Activated CD8-positive, alpha-beta T cell treated with anti-CD3 and anti-CD28 coated beads, Interleukin-2, amount 10 ng/mL, durations not matched to agents 7 days and 5 days (primary cell): Measurements from ENCODE around the gene PTPRK. TPM values are rescaled to one million over a fixed set of nuclear protein-coding genes. Genes with fewer than 3 reads are reported as not detected.

Experiments used
- ATAC-seq: fragments of 150-1000 bp; cut with Tn5 transposase; one replicate; pipeline ENCODE4 v1.10.0; 2021; ENCODE audit warnings: moderate library complexity
- CTCF ChIA-PET: fragments of 350-600 bp; sonication (Branson Sonifier 250); formaldehyde crosslinking; loops from one replicate; lab custom pipeline; 2021; ENCODE audit warnings: antibody characterized with exemption; lab: Charles Lee
- POLR2A ChIA-PET: fragments of 350-600 bp; sonication (Branson Sonifier 250); formaldehyde crosslinking; loops from one replicate; lab custom pipeline; 2021; ENCODE audit warnings: antibody characterized with exemption; lab: Charles Lee
- DNase-seq: peaks from one replicate; pipeline ENCODE4 v3.0.0-alpha.2; 2020
- H3K27ac Mint-ChIP-seq: one replicate; pipeline ENCODE4 v1.8.0; 2021; ENCODE audit warnings: mild to moderate bottlenecking, mixed read lengths
- H3K27me3 Mint-ChIP-seq: one replicate; pipeline ENCODE4 v1.8.0; 2021; ENCODE audit warnings: low read depth, mixed read lengths
- H3K36me3 Mint-ChIP-seq: one replicate; pipeline ENCODE4 v1.8.0; 2021; ENCODE audit warnings: low read depth, mixed read lengths
- H3K4me1 Mint-ChIP-seq: one replicate; pipeline ENCODE4 v1.8.0; 2021; ENCODE audit warnings: low read depth, mixed read lengths
- H3K4me3 Mint-ChIP-seq: one replicate; pipeline ENCODE4 v1.8.0; 2021; ENCODE audit warnings: mild to moderate bottlenecking, mixed read lengths
- H3K9me3 Mint-ChIP-seq: one replicate; pipeline ENCODE4 v1.8.0; 2022; ENCODE audit warnings: mixed read lengths; ENCODE audit not compliant: insufficient read depth
- total RNA-seq, 2 experiments: library from RNA; stranded (reverse); gene quantifications; one replicate each; pipeline ENCODE4 v1.2.3, GENCODE V29; 2021

The PTPRK gene
- total RNA-seq, 2 experiments from 2014 or later, result 3.1 to 3.6 TPM

DNA sequence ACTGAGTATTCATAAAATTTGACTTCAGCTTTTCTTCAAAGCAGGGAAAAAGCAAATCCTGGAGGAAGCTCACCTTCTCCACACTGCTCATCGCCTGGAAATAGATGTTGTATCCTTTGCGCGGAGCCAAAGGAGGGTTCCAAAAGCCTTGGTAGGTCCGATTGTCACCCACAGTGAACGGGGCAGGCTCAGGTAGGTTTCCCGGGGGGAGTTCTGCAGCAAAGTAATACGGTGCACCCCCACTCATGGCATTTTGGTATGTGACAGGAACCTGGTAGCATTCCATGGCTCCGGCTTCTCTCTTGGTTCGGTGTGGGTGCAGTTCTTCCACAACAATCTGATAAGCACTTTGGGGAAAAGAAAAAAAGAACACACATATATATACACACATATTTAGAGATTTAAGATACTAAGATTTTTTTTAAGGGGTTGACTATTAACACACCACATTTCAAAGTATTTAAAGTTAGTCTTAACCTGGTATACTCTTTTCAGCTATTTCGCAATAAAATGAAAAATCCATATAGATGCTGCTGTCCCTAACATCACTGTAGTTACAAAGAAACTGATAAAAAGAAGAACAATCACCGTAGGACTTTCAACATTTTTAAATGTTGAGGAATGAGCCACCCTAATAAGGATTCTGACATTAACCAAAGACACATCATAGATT is 452.8 kb downstream of the PTPRK start:
- Mint-ChIP-seq H3K4me3 (no peak overlapping the region), H3K36me3 (peaks cover 4% of the 10 kb centered on the region), H3K9me3 (no peaks in the 10 kb centered on the region), H3K27ac (no peak overlapping the region), H3K4me1 (no peaks in the 10 kb centered on the region), H3K27me3 (no peaks in the 10 kb centered on the region)
- no peak for ATAC-seq
- ChIA-PET POLR2A (no interaction called here), CTCF (no interaction called here)
- DNase-seq, result no peak

DNA sequence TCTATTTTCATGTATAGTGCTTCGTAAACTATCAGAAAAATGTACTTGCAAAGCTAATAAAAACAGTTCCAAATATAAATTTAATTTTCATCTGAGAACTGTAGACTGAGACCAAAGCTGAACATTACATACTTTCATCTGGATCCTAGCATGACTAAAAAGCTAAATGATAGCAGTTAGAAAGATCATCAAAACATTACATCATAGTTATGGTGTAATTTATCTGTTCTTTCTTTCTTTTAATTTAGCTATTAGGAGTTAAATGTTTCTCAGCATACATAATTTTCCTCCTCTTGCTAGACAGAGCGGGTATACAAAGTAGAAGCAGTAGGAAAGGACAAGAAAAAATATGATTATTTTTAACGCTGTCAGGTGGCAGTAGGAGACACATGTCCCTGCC is 455.3 kb downstream of the PTPRK start:
- no peaks in the 10 kb centered on the region for H3K9me3 Mint-ChIP-seq
- CTCF ChIA-PET, result no interaction called here
- H3K27me3 Mint-ChIP-seq, result no peaks in the 10 kb centered on the region
- no peak for ATAC-seq
- no peak overlapping the region for H3K27ac Mint-ChIP-seq
- POLR2A ChIA-PET, result no interaction called here
- DNase-seq, result no peak
- H3K36me3 Mint-ChIP-seq, result peaks cover 5% of the 10 kb centered on the region
- H3K4me3 Mint-ChIP-seq, result no peak overlapping the region
- no peaks in the 10 kb centered on the region for H3K4me1 Mint-ChIP-seq

DNA sequence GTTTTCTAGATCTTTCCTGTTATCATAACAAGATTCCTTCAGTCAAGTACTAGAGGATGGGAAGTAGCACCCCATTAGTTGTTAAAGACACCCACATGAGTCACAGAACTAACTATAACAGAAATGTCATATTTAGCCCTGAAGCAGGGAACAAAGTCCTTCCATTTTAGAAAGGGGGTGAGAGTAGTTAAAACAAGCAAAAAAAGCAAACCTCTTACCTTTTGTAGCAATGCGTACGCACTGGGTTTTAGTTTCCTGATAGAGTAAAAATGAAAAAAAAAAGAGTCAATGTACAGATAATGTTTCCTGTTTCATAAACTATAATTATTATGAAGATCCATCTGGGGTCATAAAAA is 455.9 kb downstream of the PTPRK start:
- no peak for DNase-seq
- H3K36me3 Mint-ChIP-seq, result peaks cover 7% of the 10 kb centered on the region
- H3K4me3 Mint-ChIP-seq, result no peak overlapping the region
- no peaks in the 10 kb centered on the region for H3K4me1 Mint-ChIP-seq
- POLR2A ChIA-PET, result no interaction called here
- H3K9me3 Mint-ChIP-seq, result no peaks in the 10 kb centered on the region
- CTCF ChIA-PET, result no interaction called here
- no peak for ATAC-seq
- no peaks in the 10 kb centered on the region for H3K27me3 Mint-ChIP-seq
- H3K27ac Mint-ChIP-seq, result no peak overlapping the region

DNA sequence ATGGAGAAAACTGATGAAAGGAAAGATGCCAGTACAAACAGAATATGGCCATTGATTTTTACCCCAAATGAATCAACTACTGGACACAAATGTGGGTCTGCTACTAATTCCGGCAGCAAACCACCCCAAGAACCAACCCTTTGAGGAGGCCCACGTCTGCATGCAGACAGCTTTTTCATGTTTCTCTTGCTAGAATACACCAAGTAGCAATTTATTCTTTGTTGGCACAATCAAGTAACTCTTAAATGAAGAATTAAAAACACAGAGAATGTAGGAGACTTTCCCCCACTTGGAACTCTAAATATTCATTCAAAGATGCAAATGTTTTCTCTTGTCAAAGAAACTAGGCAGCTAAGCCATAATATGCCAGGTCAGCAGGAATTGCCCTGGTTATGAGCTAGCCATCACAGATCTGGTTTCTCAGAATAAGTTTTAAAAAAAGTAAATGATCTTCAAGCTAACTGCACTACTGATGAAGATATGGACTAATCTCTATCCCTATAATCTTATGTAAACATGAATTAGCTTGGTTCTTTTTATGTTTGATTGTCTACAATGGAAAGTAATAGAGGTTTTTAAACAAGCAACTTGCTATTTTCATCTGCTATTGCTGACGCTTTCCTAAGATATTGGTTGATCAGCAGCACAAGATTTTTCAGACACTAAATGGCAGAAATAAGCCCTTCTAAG is 456.4 kb downstream of the PTPRK start:
- DNase-seq, result no peak
- CTCF ChIA-PET, result interaction anchor here (1.2 kb wide), 1 partner anchor 11 kb away, joined by 3 read pairs; no protein-coding TSS in a partner anchor
- H3K4me3 Mint-ChIP-seq, result no peak overlapping the region
- H3K9me3 Mint-ChIP-seq, result no peaks in the 10 kb centered on the region
- POLR2A ChIA-PET, result no interaction called here
- H3K36me3 Mint-ChIP-seq, result peaks cover 8% of the 10 kb centered on the region
- no peaks in the 10 kb centered on the region for H3K27me3 Mint-ChIP-seq
- H3K4me1 Mint-ChIP-seq, result no peaks in the 10 kb centered on the region
- ATAC-seq, result no peak
- no peak overlapping the region for H3K27ac Mint-ChIP-seq

DNA sequence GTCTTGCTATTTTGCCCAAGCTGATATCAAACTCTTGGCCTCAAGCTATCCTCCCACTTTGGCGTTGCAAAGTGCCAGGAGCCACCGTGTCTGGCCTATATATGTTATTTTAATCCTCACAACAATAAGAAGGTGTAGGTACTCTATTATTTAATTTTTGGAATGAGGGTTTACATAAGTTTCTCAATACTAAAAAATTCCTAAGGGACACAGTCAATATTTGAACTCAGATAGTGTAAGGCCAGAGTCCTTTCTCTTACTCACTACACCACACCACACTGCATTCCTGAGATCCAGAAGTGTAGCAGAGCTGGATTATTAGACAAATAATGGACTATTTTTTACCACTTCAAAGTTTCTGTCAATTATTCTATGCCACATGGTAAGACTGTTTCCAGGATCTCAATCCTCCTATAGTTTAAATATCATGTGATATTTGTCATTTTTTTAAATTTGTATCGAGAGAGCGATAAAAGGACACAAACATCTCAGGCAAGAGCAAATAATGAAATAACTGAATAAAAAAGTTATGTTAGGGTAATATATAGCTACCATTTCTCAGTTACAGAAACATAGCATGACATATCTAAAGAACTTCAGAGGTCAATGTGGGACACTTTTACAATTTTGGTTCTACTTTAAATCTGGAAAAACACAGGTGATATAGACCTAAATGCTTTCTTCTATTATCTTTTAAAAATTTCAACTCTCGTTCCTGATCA is 457.4 kb downstream of the PTPRK start:
- Mint-ChIP-seq H3K4me1 (no peaks in the 10 kb centered on the region), H3K4me3 (no peak overlapping the region), H3K36me3 (peaks cover 8% of the 10 kb centered on the region), H3K27me3 (no peaks in the 10 kb centered on the region), H3K27ac (no peak overlapping the region), H3K9me3 (no peaks in the 10 kb centered on the region)
- no peak for DNase-seq
- ChIA-PET POLR2A (no interaction called here), CTCF (interaction anchor here (1.2 kb wide), 1 partner anchor 10 kb away, joined by 3 read pairs; no protein-coding TSS in a partner anchor)
- ATAC-seq, result no peak

GRCh38 chr6:128057946-128058345 is 462.5 kb downstream of the PTPRK start:
- POLR2A ChIA-PET, result no interaction called here
- peaks cover 12% of the 10 kb centered on the region for H3K36me3 Mint-ChIP-seq
- H3K4me1 Mint-ChIP-seq, result no peaks in the 10 kb centered on the region
- H3K4me3 Mint-ChIP-seq, result no peak overlapping the region
- H3K9me3 Mint-ChIP-seq, result no peaks in the 10 kb centered on the region
- no peaks in the 10 kb centered on the region for H3K27me3 Mint-ChIP-seq
- ATAC-seq (no peak), DNase-seq (no peak)
- H3K27ac Mint-ChIP-seq, result no peak overlapping the region
- CTCF ChIA-PET, result no interaction called here

- no peak for ATAC-seq
- H3K36me3 Mint-ChIP-seq, result peaks cover 12% of the 10 kb centered on the region
- H3K4me3 Mint-ChIP-seq, result no peak overlapping the region
- DNase-seq, result no peak
- H3K27ac Mint-ChIP-seq, result no peak overlapping the region
- ChIA-PET CTCF (no interaction called here), POLR2A (no interaction called here)
- H3K27me3 Mint-ChIP-seq, result no peaks in the 10 kb centered on the region
- H3K9me3 Mint-ChIP-seq, result no peaks in the 10 kb centered on the region
- H3K4me1 Mint-ChIP-seq, result no peaks in the 10 kb centered on the region
Observed at GRCh38 chr6:128057541-128057940, 462.9 kb downstream of the PTPRK start.

DNA sequence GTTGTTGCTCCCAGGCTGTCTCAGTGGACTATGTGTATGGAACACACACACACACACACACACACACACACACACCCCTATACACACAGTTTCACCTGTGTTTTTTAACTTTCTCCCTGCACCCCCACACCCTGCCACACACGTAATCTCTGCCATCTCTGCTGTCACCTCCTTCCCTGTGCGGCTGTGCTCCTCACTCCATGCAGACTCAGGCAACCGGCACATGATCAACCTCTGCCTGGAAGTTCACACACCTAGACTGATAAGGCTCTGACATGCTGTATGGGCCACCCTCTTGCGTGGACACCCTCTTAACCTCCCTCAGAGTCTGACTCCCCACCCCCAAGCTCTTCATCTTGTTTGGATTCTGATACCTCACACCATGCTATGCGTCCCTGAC is 467.3 kb downstream of the PTPRK start:
- Mint-ChIP-seq H3K27ac (no peak overlapping the region), H3K27me3 (no peaks in the 10 kb centered on the region), H3K4me1 (no peaks in the 10 kb centered on the region), H3K36me3 (peaks cover 10% of the 10 kb centered on the region), H3K9me3 (no peaks in the 10 kb centered on the region), H3K4me3 (no peak overlapping the region)
- ChIA-PET POLR2A (no interaction called here), CTCF (interaction anchor here (1.1 kb wide), 1 partner anchor 11 kb away, joined by 3 read pairs; no protein-coding TSS in a partner anchor)
- DNase-seq (no peak), ATAC-seq (no peak)

- CTCF ChIA-PET, result no interaction called here
- no peak for ATAC-seq
Observed at GRCh38 chr6:128047989-128048388, 472.4 kb downstream of the PTPRK start.

GRCh38 chr6:128046033-128046432 is 474.4 kb downstream of the PTPRK start:
- Mint-ChIP-seq H3K27me3 (no peaks in the 10 kb centered on the region), H3K27ac (no peak overlapping the region), H3K36me3 (peaks cover 8% of the 10 kb centered on the region), H3K4me1 (peaks cover 2% of the 10 kb centered on the region), H3K9me3 (peaks cover 4% of the 10 kb centered on the region), H3K4me3 (no peak overlapping the region)
- ChIA-PET CTCF (no interaction called here), POLR2A (no interaction called here)
- no peak for DNase-seq
- no peak for ATAC-seq

More at GRCh38 chr6:128047989-128048388, 472.4 kb downstream of the PTPRK start:
- peaks cover 10% of the 10 kb centered on the region for H3K36me3 Mint-ChIP-seq
- H3K9me3 Mint-ChIP-seq, result no peaks in the 10 kb centered on the region
- DNase-seq, result no peak
- no peak overlapping the region for H3K27ac Mint-ChIP-seq
- no peaks in the 10 kb centered on the region for H3K27me3 Mint-ChIP-seq
- H3K4me1 Mint-ChIP-seq, result peaks cover 2% of the 10 kb centered on the region
- POLR2A ChIA-PET, result no interaction called here
- H3K4me3 Mint-ChIP-seq, result no peak overlapping the region

DNA sequence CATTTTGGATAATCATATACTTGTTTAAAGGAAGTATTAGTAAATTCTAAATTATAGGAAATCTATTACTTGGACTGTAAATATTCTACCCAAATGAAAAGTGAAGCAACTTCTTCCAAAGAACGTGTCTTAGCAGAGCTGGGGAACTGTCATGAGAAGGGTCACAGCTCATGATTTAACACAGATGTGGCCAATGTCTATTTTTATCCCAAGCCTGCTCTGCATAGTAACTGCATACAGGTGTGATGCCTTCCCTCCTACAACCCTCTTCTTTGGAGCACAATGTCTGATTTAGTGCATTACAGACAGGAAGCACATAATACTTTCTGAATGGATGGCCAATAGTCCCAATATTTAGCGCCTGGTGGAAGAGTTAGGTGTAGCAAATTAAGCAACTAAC is 480.9 kb downstream of the PTPRK start:
- Mint-ChIP-seq H3K27ac (no peak overlapping the region), H3K27me3 (no peaks in the 10 kb centered on the region), H3K4me3 (no peak overlapping the region), H3K4me1 (no peaks in the 10 kb centered on the region), H3K9me3 (peaks cover 4% of the 10 kb centered on the region), H3K36me3 (peaks cover 11% of the 10 kb centered on the region)
- CTCF ChIA-PET, result no interaction called here
- DNase-seq (no peak), ATAC-seq (no peak)
- POLR2A ChIA-PET, result no interaction called here
